ENCODE results near the gene DCHS1. TPM values are rescaled to one million over a fixed set of nuclear protein-coding genes. Genes with fewer than 3 reads are reported as not detected.

DCHS1 gene
- total RNA-seq, 4 donors from 2014 or later = 26.8 to 125 (median 73.6) TPM

DNA sequence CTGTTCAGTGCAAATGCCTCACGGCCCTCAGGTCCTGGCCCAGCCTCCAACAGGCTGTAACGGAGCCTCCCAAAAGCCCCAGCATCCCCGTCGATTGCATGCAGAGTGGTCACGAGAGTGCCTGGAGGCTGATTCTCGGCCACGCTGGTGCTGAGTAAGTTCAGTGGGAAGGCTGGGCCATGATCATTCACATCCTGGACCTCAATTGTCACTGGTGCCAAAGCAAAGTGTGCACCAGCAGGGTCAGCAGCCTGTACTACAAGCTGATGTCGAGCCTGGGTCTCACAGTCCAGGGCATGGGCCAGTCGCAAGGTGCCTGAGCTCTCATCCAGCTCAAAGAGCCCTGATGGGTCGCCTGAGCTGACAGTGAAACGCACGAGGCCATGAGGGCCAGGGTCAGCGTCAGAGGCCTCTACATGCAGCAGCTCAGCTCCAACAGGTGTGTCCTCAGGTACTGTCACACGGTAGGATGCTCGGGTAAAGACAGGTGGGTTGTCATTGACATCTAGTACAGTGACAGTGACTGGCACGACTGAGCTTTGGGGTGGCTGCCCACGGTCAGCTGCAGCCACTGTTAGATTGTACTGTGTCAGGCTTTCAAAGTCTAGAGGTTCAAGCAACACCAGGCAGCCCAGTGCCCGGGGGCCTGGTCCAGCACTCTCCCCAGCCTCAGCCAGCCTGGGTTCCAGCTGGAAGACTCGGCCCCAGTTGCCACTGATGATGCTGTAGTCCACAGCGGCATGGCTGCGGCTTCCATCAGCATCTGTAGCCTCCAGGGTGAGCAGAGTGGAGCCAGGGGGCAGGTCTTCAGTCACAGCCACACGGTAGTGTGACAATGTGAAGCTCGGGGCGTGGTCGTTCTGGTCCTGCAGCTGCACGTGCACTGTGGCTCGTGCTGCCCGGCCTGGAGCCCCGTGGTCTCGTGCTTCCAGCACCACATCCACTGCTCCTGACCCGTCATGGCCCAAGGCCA lies 31.9 kb downstream of the DCHS1 start:
- peak in 1 of 2 donors; percentile 18 for DNase-seq
- intact Hi-C loops (cut with DNase I; ENCODE audit: low total_unique reads) = no loop called here
- no peaks in the 10 kb centered on the region for H3K9me3 ChIP-seq
- H3K27ac ChIP-seq = no peak overlapping the region
- no peaks in the 10 kb centered on the region for H3K27me3 ChIP-seq
- H3K4me1 ChIP-seq = peaks cover 0 to 4% of the 10 kb centered on the region in 2 donors
- H3K4me3 ChIP-seq = no peak overlapping the region
- no peak for TF ChIP-seq POLR2A (IDR thresholded peaks at IDR 0.05)
- TF ChIP-seq, protein P1, sequence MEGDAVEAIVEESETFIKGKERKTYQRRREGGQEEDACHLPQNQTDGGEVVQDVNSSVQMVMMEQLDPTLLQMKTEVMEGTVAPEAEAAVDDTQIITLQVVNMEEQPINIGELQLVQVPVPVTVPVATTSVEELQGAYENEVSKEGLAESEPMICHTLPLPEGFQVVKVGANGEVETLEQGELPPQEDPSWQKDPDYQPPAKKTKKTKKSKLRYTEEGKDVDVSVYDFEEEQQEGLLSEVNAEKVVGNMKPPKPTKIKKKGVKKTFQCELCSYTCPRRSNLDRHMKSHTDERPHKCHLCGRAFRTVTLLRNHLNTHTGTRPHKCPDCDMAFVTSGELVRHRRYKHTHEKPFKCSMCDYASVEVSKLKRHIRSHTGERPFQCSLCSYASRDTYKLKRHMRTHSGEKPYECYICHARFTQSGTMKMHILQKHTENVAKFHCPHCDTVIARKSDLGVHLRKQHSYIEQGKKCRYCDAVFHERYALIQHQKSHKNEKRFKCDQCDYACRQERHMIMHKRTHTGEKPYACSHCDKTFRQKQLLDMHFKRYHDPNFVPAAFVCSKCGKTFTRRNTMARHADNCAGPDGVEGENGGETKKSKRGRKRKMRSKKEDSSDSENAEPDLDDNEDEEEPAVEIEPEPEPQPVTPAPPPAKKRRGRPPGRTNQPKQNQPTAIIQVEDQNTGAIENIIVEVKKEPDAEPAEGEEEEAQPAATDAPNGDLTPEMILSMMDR (IDR thresholded peaks at IDR 0.05) = no peak
- H3K36me3 ChIP-seq = no peaks in the 10 kb centered on the region

DNA sequence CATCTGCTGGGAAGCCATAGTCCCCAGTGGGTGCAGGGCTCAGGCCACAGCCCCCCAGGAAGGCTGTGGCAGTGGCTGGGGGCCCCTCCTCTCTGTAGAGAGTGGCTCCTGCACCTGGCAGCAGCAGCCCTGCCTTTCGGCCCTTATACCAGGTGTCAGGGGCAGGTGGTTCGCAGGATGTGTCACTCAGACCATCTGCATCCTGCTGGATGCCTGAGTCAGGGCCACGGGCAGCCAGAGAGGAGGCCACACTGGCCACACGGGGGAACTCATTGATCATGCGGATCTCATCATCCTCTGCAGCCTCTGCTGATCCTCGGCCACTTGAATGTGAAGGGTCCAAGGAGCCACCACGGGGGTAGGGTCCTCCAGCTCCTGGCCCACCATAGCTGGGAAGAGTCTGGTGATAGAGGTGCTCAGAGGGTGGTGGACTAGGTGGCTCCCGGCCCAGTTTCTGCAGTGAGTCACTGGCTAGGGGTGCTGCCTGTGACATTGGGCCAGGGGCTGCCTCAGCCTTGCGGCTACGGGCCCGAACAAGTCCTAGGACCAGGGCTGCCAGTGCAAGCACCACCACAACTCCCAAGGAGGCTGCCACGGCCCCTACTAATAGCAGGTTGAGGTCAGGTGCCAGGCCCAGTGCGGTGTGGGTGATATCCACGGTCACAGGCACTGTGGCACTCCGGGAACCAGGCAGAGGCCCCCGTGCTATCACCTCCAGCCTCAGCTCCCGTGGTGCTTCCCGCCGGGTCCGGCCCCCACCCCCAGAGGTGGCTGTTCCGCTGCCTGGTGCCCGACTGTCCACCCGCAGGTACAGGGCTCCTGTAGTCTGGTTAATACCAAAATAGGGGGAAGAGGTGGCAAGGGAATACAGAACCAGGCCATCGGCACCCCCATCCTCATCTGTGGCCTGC lies 33.1 kb downstream of the DCHS1 start:
- peak in 1 of 2 donors; percentile 16 for DNase-seq

DNA sequence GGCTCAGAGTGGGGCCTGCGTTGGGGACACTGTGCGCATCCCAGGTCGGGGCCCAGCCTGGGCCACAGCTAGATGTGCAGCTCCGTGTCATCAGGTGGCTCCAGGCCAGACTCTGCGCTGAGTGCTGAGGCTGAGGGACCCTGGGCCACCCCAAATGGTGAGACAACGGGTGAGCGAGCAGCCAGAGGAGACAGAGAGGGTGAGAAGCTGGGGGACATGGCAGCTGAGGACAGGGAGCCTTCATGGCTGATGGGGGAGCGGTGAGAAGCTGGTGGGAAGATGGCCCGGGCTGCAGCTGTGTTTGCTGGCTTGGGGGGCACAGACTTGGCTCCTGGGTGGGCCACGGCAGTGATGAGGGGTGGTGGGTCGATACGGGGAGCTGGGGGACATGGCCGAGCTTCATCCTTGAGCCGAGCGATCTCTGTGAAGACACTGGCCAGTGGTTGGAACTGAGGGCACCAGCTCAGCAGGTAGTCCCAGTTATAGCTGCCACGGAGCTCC lies 33.8 kb downstream of the DCHS1 start:
- TF ChIP-seq, protein P1 (IDR thresholded peaks at IDR 0.05) = no peak
- no peak for TF ChIP-seq POLR2A (IDR thresholded peaks at IDR 0.05)
- DNase-seq = peak in 1 of 2 donors; percentile 26
- intact Hi-C loops (cut with DNase I; ENCODE audit: low total_unique reads) = no loop called here
- peaks cover 0 to 16% of the 10 kb centered on the region in 2 donors for H3K4me1 ChIP-seq
- no peaks in the 10 kb centered on the region for H3K27me3 ChIP-seq
- no peak overlapping the region for H3K27ac ChIP-seq
- no peaks in the 10 kb centered on the region for H3K9me3 ChIP-seq
- no peaks in the 10 kb centered on the region for H3K36me3 ChIP-seq
- no peak overlapping the region for H3K4me3 ChIP-seq

More for the DNA sequence above, 33.1 kb downstream of the DCHS1 start:
- intact Hi-C loops (cut with DNase I; ENCODE audit: low total_unique reads) = no loop called here
- H3K4me3 ChIP-seq = no peak overlapping the region
- H3K27me3 ChIP-seq = no peaks in the 10 kb centered on the region
- H3K27ac ChIP-seq = no peak overlapping the region
- H3K4me1 ChIP-seq = peaks cover 0 to 9% of the 10 kb centered on the region in 2 donors
- H3K36me3 ChIP-seq = no peaks in the 10 kb centered on the region
- TF ChIP-seq, protein P1 (IDR thresholded peaks at IDR 0.05) = no peak
- no peak for TF ChIP-seq POLR2A (IDR thresholded peaks at IDR 0.05)
- H3K9me3 ChIP-seq = no peaks in the 10 kb centered on the region

DNA sequence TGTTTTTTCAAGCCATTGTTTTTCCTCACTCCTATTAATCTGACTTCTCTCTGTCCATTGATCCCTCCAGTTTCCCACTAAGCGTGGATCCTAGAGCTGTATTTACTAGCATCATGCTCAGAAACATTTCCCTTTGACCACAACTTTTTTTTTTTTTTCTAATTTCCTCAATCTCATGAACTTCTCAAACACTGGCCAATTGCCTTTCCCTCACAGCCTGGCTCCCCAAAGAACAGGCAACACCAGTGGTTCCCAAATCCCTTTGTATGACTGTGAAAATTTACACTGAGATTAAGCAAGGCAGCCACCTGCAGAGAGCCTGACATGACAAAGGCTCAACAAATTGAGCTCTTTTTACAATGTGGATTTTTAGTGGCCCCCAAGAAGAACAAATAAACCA lies 35.0 kb downstream of the DCHS1 start:
- no peak overlapping the region for H3K27ac ChIP-seq
- intact Hi-C loops (cut with DNase I; ENCODE audit: low total_unique reads) = no loop called here
- TF ChIP-seq, protein P1 (IDR thresholded peaks at IDR 0.05) = no peak
- no peak for TF ChIP-seq POLR2A (IDR thresholded peaks at IDR 0.05)

More for the DNA sequence above, 35.0 kb downstream of the DCHS1 start:
- peaks cover 0 to 16% of the 10 kb centered on the region in 2 donors for H3K4me1 ChIP-seq
- no peak overlapping the region for H3K4me3 ChIP-seq
- no peaks in the 10 kb centered on the region for H3K36me3 ChIP-seq
- DNase-seq = no peak
- H3K27me3 ChIP-seq = no peaks in the 10 kb centered on the region
- H3K9me3 ChIP-seq = no peaks in the 10 kb centered on the region

Measured in uterus (tissue), 4 donors.